GM12892 (cell line): Measurements from ENCODE around the gene MND1.

Experiments
- POLR2A ChIP-seq: IDR thresholded peaks from 2 replicates; pipeline ENCODE4 v1.6.1; 2011; ENCODE audit warnings: low read depth, low read length, control low read depth
- TAF1 ChIP-seq: IDR thresholded peaks from 2 replicates; pipeline ENCODE4 v1.6.1; 2011; ENCODE audit warnings: low read depth, mild to moderate bottlenecking, control low read depth, low read length, borderline replicate concordance

GRCh38 chr4:153346031-153346430 is 1.5 kb downstream of the MND1 start:
- TF ChIP-seq POLR2A (no peak), TAF1 (no peak)
